GM12875 (cell line): ENCODE data around the gene HDGF.

Experiments
- H3K4me3 ChIP-seq: one replicate; pipeline ENCODE4 v1.5.1; 2011; ENCODE audit warnings: low read depth, low read length, control low read depth
- CTCF ChIP-seq: IDR thresholded peaks from 2 replicates; pipeline ENCODE4 v1.5.1; 2011; ENCODE audit warnings: low read depth, mild to moderate bottlenecking, control low read depth, inconsistent platforms, low read length, moderate library complexity, borderline replicate concordance; ENCODE audit not compliant: insufficient read depth

HDGF gene

GRCh38 chr1:156709031-156709430, 42.4 kb downstream of the HDGF start:
- H3K4me3 ChIP-seq = no peak overlapping the region
- TF ChIP-seq CTCF = no peak

- TF ChIP-seq CTCF = no peak
- H3K4me3 ChIP-seq = no peak overlapping the region
Measured at GRCh38 chr1:156708218-156708661, 43.2 kb downstream of the HDGF start.

- no peak overlapping the region for H3K4me3 ChIP-seq
- TF ChIP-seq CTCF = no peak
Measured at GRCh38 chr1:156707417-156708217, 43.9 kb downstream of the HDGF start.

GRCh38 chr1:156706657-156707416, 44.6 kb downstream of the HDGF start:
- peak overlapping the region; percentile 48 for H3K4me3 ChIP-seq
- TF ChIP-seq CTCF = no peak

- peak overlapping the region; percentile 48 for H3K4me3 ChIP-seq
- TF ChIP-seq CTCF = peak; percentile 84
Measured at GRCh38 chr1:156705918-156706656, 45.4 kb downstream of the HDGF start.

- peak within 1 kb of the TSS; percentile 48 for H3K4me3 ChIP-seq
- no peak for TF ChIP-seq CTCF
Measured at GRCh38 chr1:156705321-156705917, 46.1 kb downstream of the HDGF start, which contains the start of gene CRABP2. Gene CRABP2 (minus strand): TSS chr1:156705583. CDS start chr1:156705446, 137 bp downstream.
